Measurements from ENCODE around the gene FITM1.

FITM1 gene

DNA sequence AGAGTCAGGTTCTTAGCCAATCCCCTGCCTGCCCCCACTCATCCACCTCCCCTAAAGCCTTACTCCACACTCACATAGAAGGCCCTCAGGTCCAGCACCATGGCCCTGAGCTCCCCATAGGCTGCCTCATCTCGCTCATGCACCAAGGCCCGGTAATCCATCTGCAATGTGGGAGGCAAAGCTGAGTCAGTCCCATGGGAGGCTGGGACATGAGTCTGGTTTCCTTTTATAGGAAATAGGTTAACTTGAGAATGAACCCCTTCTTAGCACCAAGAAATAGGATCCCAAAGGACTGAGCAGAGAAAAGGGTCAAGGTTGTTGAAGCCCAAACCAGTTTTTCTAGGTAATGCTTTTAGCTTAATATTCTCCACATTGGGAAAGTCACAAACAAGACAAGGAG lies 13.1 kb downstream of the FITM1 start:
- ChIA-PET POLR2A (ENCODE audit: low non-redundant PET) (no interaction called here), CTCF (interaction anchor here (0.6 kb wide), 2 partner anchors 17 to 35 kb away, joined by 3 read pairs; no protein-coding TSS in a partner anchor)
- no peak for DNase-seq (ENCODE audit: low spot score)
- H3K27ac ChIP-seq, result peak overlapping the region; percentile 39; the same call in 1 of the 2 replicates
- TF ChIP-seq, protein P1, sequence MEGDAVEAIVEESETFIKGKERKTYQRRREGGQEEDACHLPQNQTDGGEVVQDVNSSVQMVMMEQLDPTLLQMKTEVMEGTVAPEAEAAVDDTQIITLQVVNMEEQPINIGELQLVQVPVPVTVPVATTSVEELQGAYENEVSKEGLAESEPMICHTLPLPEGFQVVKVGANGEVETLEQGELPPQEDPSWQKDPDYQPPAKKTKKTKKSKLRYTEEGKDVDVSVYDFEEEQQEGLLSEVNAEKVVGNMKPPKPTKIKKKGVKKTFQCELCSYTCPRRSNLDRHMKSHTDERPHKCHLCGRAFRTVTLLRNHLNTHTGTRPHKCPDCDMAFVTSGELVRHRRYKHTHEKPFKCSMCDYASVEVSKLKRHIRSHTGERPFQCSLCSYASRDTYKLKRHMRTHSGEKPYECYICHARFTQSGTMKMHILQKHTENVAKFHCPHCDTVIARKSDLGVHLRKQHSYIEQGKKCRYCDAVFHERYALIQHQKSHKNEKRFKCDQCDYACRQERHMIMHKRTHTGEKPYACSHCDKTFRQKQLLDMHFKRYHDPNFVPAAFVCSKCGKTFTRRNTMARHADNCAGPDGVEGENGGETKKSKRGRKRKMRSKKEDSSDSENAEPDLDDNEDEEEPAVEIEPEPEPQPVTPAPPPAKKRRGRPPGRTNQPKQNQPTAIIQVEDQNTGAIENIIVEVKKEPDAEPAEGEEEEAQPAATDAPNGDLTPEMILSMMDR (conservative IDR thresholded peaks at IDR 0.05; ENCODE audit: low read depth), result no peak

DNA sequence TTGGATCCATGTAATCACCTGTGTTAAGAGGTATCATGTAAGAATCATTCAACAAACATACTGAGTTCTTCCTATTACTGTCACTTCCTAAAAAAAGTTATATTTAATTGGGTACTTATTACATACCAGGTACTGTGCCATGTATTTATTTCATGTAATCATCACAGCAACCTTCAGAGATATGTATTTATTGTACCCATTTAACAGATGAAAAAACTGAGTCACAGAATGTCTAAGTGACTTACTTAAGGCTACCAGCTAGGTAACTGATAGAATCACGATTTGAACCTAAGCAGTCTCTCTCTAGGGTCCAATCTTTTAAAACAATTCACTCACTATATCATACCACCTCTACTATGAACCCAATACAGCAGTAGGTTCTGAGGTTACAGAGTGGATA lies 14.0 kb downstream of the FITM1 start:
- H3K27ac ChIP-seq, result no peak overlapping the region
- ChIA-PET CTCF (interaction anchor here (0.6 to 0.8 kb wide), 2 partner anchors 16 to 21 kb away, joined by 3 read pairs; no protein-coding TSS in a partner anchor), POLR2A (ENCODE audit: low non-redundant PET) (no interaction called here)
- TF ChIP-seq, protein P1 (conservative IDR thresholded peaks at IDR 0.05; ENCODE audit: low read depth), result no peak
- no peak for DNase-seq (ENCODE audit: low spot score)

DNA sequence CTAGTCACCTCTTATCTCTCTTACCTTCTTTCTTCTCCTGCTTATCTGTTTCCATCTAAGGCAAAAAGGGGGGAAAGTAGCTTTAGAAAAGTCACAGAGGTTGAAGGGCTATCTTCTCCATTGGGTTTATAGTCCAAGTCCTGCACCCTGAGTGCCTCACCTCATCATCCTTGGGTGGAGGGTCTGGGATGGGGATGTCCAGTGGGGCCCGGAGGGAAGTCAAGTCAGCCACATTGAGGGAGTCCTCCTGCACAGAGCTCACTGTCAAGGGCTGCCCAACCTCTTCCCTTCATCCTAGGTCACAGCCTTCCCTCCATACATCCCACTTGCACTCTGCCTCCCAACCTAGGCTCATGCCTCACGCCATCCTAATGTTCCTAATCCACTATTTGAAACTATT lies 14.8 kb downstream of the FITM1 start:
- TF ChIP-seq, protein P1 (conservative IDR thresholded peaks at IDR 0.05; ENCODE audit: low read depth), result no peak
- DNase-seq (ENCODE audit: low spot score), result no peak
- H3K27ac ChIP-seq, result peak overlapping the region; percentile 58
- ChIA-PET POLR2A (ENCODE audit: low non-redundant PET) (interaction anchor here (0.7 kb wide), 1 partner anchor 31 kb away, joined by 3 read pairs; the partner anchor contains the start of gene DCAF11), CTCF (interaction anchor here (2.0 kb wide), 1 partner anchor 16 kb away, joined by 10 read pairs; the partner anchor contains the start of gene IRF9)

DNA sequence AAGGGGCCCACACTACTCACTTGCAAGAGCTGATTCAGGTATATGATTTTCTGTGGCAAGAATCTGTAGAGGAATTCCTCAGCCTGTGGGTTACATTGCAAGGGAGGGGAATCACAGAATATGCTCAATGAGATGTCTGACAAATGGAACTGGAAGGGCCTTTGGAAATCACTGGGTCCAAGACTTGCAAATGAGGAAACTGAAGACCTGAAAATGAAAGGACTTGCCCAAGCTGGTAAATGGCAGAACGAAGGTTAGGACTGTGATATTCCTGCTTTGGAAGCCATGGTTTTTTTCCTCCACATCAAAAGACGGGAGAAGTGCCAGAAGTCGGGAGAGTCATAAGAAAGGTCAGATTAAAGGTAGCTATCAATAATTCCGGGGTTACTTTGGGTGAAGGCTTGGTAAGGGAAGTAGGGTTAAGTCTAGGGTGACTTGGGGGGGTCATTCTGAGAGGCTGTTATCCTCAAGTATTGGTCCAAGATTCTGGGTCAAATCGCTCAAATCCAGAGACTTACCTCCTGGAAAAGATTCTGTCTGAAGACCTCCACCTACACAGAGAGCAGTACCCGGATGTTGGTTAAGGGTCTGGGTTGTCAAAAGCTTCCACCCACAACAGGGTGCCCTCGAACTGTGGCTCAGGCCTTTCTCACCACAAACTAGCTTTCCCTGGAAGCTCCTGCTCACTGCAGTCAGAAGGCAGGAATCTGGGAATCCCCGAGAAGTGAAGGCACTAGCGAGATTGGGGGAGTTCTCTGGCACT lies 15.4 kb downstream of the FITM1 start:
- peak overlapping the region; percentile 97 for H3K27ac ChIP-seq
- no peak for DNase-seq (ENCODE audit: low spot score)
- ChIA-PET CTCF (interaction anchor here (0.6 to 2.0 kb wide), 3 partner anchors 8 to 29 kb away, joined by 5 to 10 read pairs (median 6); partner anchors contain the start of gene IRF9), POLR2A (ENCODE audit: low non-redundant PET) (interaction anchor here (0.7 kb wide), 1 partner anchor 32 kb away, joined by 3 read pairs; the partner anchor contains the start of gene DCAF11)
- TF ChIP-seq, protein P1 (conservative IDR thresholded peaks at IDR 0.05; ENCODE audit: low read depth), result no peak

DNA sequence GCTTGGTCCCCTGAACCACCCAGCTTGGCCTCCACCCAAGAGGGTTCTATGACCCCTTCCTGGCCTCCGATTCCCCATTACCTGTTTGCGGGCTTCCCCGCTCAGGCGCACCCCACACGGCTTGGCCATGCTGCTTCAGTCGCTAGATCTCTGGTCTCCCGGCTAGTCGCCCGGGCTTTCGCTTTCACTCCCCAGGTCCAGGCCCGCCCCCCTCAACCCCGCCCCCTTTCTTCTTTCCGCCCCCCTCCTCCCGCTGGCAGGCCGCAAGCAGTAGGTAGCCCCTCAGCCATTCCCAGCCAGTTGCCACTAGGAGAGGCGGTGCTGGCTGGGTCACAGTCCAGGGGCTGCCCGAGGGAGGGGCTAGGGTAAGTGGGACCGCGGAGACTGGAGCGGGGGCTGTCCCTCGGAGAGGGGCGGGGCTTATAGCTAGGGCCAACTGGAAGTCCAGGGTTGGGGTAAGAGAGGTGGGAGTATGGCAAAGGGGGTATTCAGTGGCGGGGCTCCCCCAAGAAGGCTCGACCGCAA lies 16.1 kb downstream of the FITM1 start, which contains the start of gene PSME2:
TSS of gene PSME2 (minus strand) at position 158 of the 525 bp plus-strand sequence. CDS start at position 129, 29 bp downstream.
- POLR2A ChIA-PET (ENCODE audit: low non-redundant PET), result interaction anchor here (0.7 to 1.7 kb wide), 6 partner anchors 8 to 32 kb away, joined by 3 to 8 read pairs (median 3); partner anchors contain the start of genes DCAF11, IRF9 and PSME1
- TF ChIP-seq, protein P1 (conservative IDR thresholded peaks at IDR 0.05; ENCODE audit: low read depth), result no peak
- peak; percentile 97 for DNase-seq (ENCODE audit: low spot score)
- CTCF ChIA-PET, result interaction anchor here (0.6 to 2.0 kb wide), 3 partner anchors 9 to 28 kb away, joined by 5 to 10 read pairs (median 6); partner anchors contain the start of gene IRF9
- peak within 1 kb of the TSS; percentile 97 for H3K27ac ChIP-seq

Data from RWPE1 (cell line).